GM12878 (cell line): Measurements from ENCODE around the gene TGFBI. TPM values are rescaled to one million over a fixed set of nuclear protein-coding genes. Genes with fewer than 3 reads are reported as not detected.

ENCODE experiments used
- ATAC-seq: fragments of 200-7000 bp; cut with Tn5 transposase; 3 replicates; pipeline ENCODE4 v1.9.1; 2020; ENCODE audit warnings: mild to moderate bottlenecking, moderate library complexity
- BruUV-seq: library from RNA; stranded (reverse); fragments of 400-500 nt; replicated peaks from 2 replicates; lab custom pipeline; 2021; lab: Mats Ljungman, UMichigan
- CTCF ChIA-PET: fragments of 300-600 bp; sonication (Branson Sonifier 250); formaldehyde crosslinking; extraction: SDS; loops from one replicate; lab custom pipeline; 2021; ENCODE audit warnings: inconsistent platforms; lab: Yijun Ruan, JAX
- POLR2A ChIA-PET: fragments of 350-600 bp; formaldehyde crosslinking; extraction: SDS; loops from one replicate; lab custom pipeline; 2021; ENCODE audit warnings: inconsistent platforms; lab: Charles Lee
- RAD21 ChIA-PET: fragments of 300-600 bp; sonication (Branson Sonifier 250); formaldehyde crosslinking; loops from one replicate; lab custom pipeline; 2023; ENCODE audit warnings: antibody characterized with exemption; ENCODE audit not compliant: unreplicated experiment; lab: Charles Lee
- SMC1A ChIA-PET: fragments of 300-600 bp; sonication (Branson Sonifier 250); formaldehyde crosslinking; loops from one replicate; lab custom pipeline; 2023; ENCODE audit not compliant: unreplicated experiment, uncharacterized antibody; lab: Charles Lee
- DNase-seq: peaks from one replicate; pipeline ENCODE4 v3.0.0-alpha.2; 2011; ENCODE audit warnings: low read depth, low spot score
- FAIRE-seq: peaks from 3 replicates; lab custom pipeline; 2011; peaks lifted over from hg19 to GRCh38; lab: Jason Lieb, UNC
- H2AFZ ChIP-seq: 2 replicates; pipeline ENCODE4 v1.6.0; 2011; ENCODE audit warnings: low read depth, low read length, control low read depth; ENCODE audit not compliant: control insufficient read depth
- H3K27ac ChIP-seq: 2 replicates; pipeline ENCODE4 v1.5.1; 2011; ENCODE audit warnings: control low read depth; ENCODE audit not compliant: control insufficient read depth, insufficient read depth
- H3K27me3 ChIP-seq, 2 experiments: replicated peaks in 1 of 2; 2 replicates each; pipeline versions ENCODE4 v1.6.0 to v1.6.1; 2011; ENCODE audit warnings: low read length in 1 of 2; ENCODE audit not compliant: control insufficient read depth in 2 of 2, insufficient read depth in 2 of 2
- H3K36me3 ChIP-seq, 2 experiments: 2 replicates each; pipeline ENCODE4 v1.5.1; 2011; ENCODE audit warnings: low read length in 1 of 2; ENCODE audit not compliant: control insufficient read depth in 2 of 2, insufficient read depth in 2 of 2
- H3K4me1 ChIP-seq: 2 replicates; pipeline ENCODE4 v1.6.1; 2011; ENCODE audit warnings: mild to moderate bottlenecking, low read length, moderate library complexity, mixed read lengths; ENCODE audit not compliant: control insufficient read depth, insufficient read depth
- H3K4me2 ChIP-seq: 2 replicates; pipeline ENCODE4 v1.6.0; 2011; ENCODE audit warnings: control low read depth; ENCODE audit not compliant: control insufficient read depth, insufficient read depth
- H3K4me3 ChIP-seq: fragments of 200-600 bp; sonication (generic); 2 replicates; pipeline ENCODE4 v1.5.1; 2016
- H3K79me2 ChIP-seq: 2 replicates; pipeline ENCODE4 v1.6.0; 2011; ENCODE audit warnings: low read length; ENCODE audit not compliant: control insufficient read depth, insufficient read depth
- H3K9ac ChIP-seq: 2 replicates; pipeline ENCODE4 v1.8.0; 2011; ENCODE audit warnings: low read length, control low read depth, mixed read lengths; ENCODE audit not compliant: control insufficient read depth, insufficient read depth
- H3K9me3 ChIP-seq: replicated peaks from 3 replicates; pipeline ENCODE4 v1.5.1; 2011; ENCODE audit warnings: mild to moderate bottlenecking, low read length; ENCODE audit not compliant: control insufficient read depth, insufficient read depth
- H4K20me1 ChIP-seq: 2 replicates; pipeline ENCODE4 v1.6.0; 2011; ENCODE audit not compliant: control insufficient read depth, insufficient read depth
- ASH2L ChIP-seq: fragments of 300-600, 200-600 bp; sonication (generic); IDR thresholded peaks from 2 replicates; pipeline ENCODE4 v1.6.1; 2017; ENCODE audit warnings: low read depth, mild to moderate bottlenecking, borderline replicate concordance
- CBX5 ChIP-seq: sonication (generic); IDR thresholded peaks from 2 replicates; pipeline ENCODE4 v1.6.1; 2016; ENCODE audit warnings: low read depth, moderate library complexity, mild to moderate bottlenecking, inconsistent platforms
- PRDM15 ChIP-seq: fragments of 450-650 bp; formaldehyde crosslinking; IDR thresholded peaks from 2 replicates; pipeline ENCODE4 v1.4.0; 2020; ENCODE audit warnings: mild to moderate bottlenecking, moderate library complexity
- SIN3A ChIP-seq: IDR thresholded peaks from 2 replicates; pipeline ENCODE4 v1.6.1; 2012; ENCODE audit warnings: low read depth, low read length, improper control_type of control experiment
- SMAD5 ChIP-seq: IDR thresholded peaks from 2 replicates; pipeline ENCODE4 v1.6.1; 2016; ENCODE audit warnings: antibody characterized with exemption, low read depth
- ZBTB4 ChIP-seq: fragments of 450-650 bp; formaldehyde crosslinking; IDR thresholded peaks from 2 replicates; pipeline ENCODE4 v1.4.0; 2022; ENCODE audit warnings: mild to moderate bottlenecking, moderate library complexity
- ZNF274 ChIP-seq: IDR thresholded peaks from one replicate; pipeline ENCODE4 v1.8.0; 2011; ENCODE audit not compliant: insufficient read length, insufficient read depth
- ZNF384 ChIP-seq: IDR thresholded peaks from 2 replicates; pipeline ENCODE4 v1.6.1; 2012; ENCODE audit warnings: low read depth, mild to moderate bottlenecking, low read length, improper control_type of control experiment, borderline replicate concordance
- WGBS: methylation state at CpG from one replicate; pipeline ENCODE4 v1.1.6; 2016; ENCODE audit warnings: low lambda C conversion rate; ENCODE audit not compliant: insufficient replicate concordance, insufficient coverage; ENCODE audit errors: missing lambda C conversion rate; 5-methylcytosine and 5-hydroxymethylcytosine counted together
- in situ Hi-C: fragments of 300-500 bp; cut with MboI; formaldehyde crosslinking; loops from 9 replicates; pipeline ENCODE4 v1.14.3; 2018; ENCODE audit warnings: mixed read lengths
- intact Hi-C: fragments of 100-400 bp; cut with micrococcal nuclease; formaldehyde crosslinking; loops from one replicate; pipeline ENCODE4 v1.14.2; 2022; ENCODE audit not compliant: unreplicated experiment
- polyA plus RNA-seq, 11 experiments: library from polyadenylated mRNA; depleted of rRNA in 4 of 11; unstranded in 6 of 11; stranded (reverse) in 5 of 11; fragments of >200 nt; fragmentation: Nextera tagmentation in 4 of 11; fragmentation: Illumina TruSeq in 1 of 11; extraction: Ambion mirVana in 4 of 11; extraction: Trizol in 1 of 11; gene quantifications; 1 replicate in 1 of 11; 2 replicates in 10 of 11; pipeline versions ENCODE4 v1.2.1 to v1.2.3, GENCODE V29; 2011 to 2016; ENCODE audit warnings: inconsistent platforms in 2 of 11, missing spikeins in 2 of 11, low read depth in 1 of 11
- total RNA-seq, 4 experiments: library from RNA; depleted of rRNA in 3 of 4; stranded (reverse); fragments of >200 nt in 3 of 4; fragmentation: Illumina TruSeq in 1 of 4; extraction: Trizol in 1 of 4; gene quantifications; 2 replicates each; pipeline versions ENCODE4 v1.2.1 to v1.2.3, GENCODE V29; 2013 to 2021
- TF ChIP-seq, protein P1 (sequence below): fragments of 450-650 bp; conservative IDR thresholded peaks from 2 replicates; pipeline ENCODE4 v1.6.1; 2017; ENCODE audit warnings: mild to moderate bottlenecking, moderate library complexity

TGFBI gene
- total and polyA plus RNA-seq, 10 of the 15 experiments (the other 5 are each of a cell fraction or from before 2014, with no cell fraction given) = 0.12 to 1.8 (median 0.19) TPM

- H3K79me2 ChIP-seq = no peaks in the 10 kb centered on the region
- in situ Hi-C loops (no loop called here), intact Hi-C loops (loop anchor here (1.0 kb wide), 3 partner anchors 84 to 174 kb away; no protein-coding TSS in a partner anchor)
- TF ChIP-seq CBX5 (no peak), ZNF274 (no peak), ZBTB4 (CRISPR knock-in tag) (no peak), ASH2L (no peak), SMAD5 (no peak), SIN3A (no peak), PRDM15 (CRISPR knock-in tag) (no peak), ZNF384 (no peak)
- TF ChIP-seq, protein P1, sequence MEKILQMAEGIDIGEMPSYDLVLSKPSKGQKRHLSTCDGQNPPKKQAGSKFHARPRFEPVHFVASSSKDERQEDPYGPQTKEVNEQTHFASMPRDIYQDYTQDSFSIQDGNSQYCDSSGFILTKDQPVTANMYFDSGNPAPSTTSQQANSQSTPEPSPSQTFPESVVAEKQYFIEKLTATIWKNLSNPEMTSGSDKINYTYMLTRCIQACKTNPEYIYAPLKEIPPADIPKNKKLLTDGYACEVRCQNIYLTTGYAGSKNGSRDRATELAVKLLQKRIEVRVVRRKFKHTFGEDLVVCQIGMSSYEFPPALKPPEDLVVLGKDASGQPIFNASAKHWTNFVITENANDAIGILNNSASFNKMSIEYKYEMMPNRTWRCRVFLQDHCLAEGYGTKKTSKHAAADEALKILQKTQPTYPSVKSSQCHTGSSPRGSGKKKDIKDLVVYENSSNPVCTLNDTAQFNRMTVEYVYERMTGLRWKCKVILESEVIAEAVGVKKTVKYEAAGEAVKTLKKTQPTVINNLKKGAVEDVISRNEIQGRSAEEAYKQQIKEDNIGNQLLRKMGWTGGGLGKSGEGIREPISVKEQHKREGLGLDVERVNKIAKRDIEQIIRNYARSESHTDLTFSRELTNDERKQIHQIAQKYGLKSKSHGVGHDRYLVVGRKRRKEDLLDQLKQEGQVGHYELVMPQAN = no peak
- H3K4me2 ChIP-seq = no peak overlapping the region
- H3K27me3 ChIP-seq = no peaks in the 10 kb centered on the region; a peak in 2 of 4 replicates
- no peak overlapping the region for H3K9ac ChIP-seq
- H3K4me1 ChIP-seq = no peaks in the 10 kb centered on the region
- H4K20me1 ChIP-seq = no peaks in the 10 kb centered on the region
- H3K9me3 ChIP-seq = no peaks in the 10 kb centered on the region
- BruUV-seq = no TSS peak
- H3K36me3 ChIP-seq = no peaks in the 10 kb centered on the region
- DNase-seq (no peak), ATAC-seq (no peak), FAIRE-seq (no peak)
- CTCF ChIA-PET = interaction anchor here (0.6 to 5.9 kb wide), 20 partner anchors 11 to 177 kb away, joined by 3 to 76 read pairs (median 5); no protein-coding TSS in a partner anchor
- WGBS = 55% methylated on average over 6 of the region's 6 CpGs
- RAD21 ChIA-PET = interaction anchor here (1.5 to 2.6 kb wide), 2 partner anchors 8 to 117 kb away, joined by 3 to 12 read pairs; no protein-coding TSS in a partner anchor
- POLR2A ChIA-PET = no interaction called here
- H3K4me3 ChIP-seq = no peak overlapping the region
- SMC1A ChIA-PET = interaction anchor here (1.1 to 3.9 kb wide), 10 partner anchors 15 to 171 kb away, joined by 3 to 19 read pairs (median 8); no protein-coding TSS in a partner anchor
- H3K27ac ChIP-seq = no peak overlapping the region
- no peak overlapping the region for H2AFZ ChIP-seq
Observed at GRCh38 chr5:136061630-136062365, 33.0 kb downstream of the TGFBI start.
